GM18517 (cell line): Measurements from ENCODE around the gene METAP1D.

Experiments
- ATAC-seq: cut with Tn5 transposase; IDR thresholded peaks from one replicate; pipeline ENCODE4 v1.9.1; 2021; ENCODE audit warnings: mild to moderate bottlenecking, moderate library complexity; ENCODE audit not compliant: unreplicated experiment

Gene METAP1D

GRCh38 chr2:172090044-172090961 lies 90.5 kb downstream of the METAP1D start:
- no peak for ATAC-seq

DNA sequence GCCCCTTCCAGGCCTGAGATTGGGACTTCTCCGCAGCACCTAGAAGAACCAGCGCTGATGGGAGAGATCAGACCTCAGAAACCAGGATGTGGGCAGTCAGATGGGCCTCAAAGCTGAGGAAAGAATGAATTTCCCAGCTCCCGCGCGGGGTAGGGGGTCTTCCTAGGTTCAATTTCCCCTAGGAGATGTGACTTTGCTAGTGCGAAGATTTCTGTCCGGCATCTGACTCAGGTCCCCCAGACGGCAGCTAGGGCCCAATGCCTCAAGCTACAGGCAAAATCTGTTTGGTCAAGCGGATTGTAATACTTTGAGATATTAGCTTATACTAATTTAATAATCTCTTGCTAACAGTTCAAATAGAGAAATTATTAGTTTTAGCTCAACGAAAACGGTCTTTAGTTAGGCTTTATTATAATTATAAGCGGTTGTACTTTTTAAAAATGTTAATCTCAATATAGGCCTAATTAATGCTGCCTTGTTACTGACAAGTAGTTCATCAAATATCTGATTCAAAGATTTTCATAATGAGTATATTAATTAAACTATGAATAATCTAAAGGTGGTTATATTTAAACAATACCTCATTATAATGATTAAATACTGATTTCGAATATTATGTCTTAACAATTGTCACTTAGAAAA lies 91.4 kb downstream of the METAP1D start:
- no peak for ATAC-seq

GRCh38 chr2:172091761-172092566 lies 92.2 kb downstream of the METAP1D start:
- ATAC-seq, result no peak

DNA sequence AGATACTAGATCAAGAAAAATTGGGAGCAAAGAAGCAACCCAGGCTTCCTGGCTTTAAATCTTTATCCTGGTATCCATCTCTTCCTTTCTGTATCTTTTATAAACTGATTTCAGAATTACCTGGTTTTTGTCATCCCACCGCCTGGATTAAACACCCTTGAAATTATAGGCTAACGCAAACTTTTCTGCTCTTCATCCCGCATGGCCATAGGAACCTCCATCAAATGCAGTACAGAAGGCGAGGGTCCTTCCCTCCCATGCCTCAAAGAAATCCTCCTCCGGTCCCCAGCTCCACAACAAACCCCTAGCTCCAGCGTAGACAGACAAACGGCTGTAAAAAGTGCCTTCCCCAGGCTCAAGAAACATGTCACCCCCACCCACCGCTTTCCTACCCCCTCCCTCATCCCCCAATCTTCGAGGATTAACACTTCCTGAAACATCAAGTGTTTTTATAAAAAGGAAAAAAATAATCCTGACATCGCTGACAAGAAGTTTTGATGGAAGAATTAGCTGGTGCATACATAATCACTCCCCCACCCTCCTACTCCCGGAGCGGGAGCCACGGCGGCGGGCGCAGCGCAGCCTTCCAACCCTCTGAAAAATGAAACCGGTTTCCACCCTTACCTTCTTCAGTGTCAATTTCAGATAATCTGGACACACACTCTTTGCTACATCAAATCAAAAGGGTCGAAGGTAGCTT lies 93.1 kb downstream of the METAP1D start:
- ATAC-seq, result no peak

GRCh38 chr2:172093416-172094293 lies 93.9 kb downstream of the METAP1D start:
- no peak for ATAC-seq

- no peak for ATAC-seq
These were observed 94.8 kb downstream of the METAP1D start for GRCh38 chr2:172094294-172095145.

GRCh38 chr2:172095146-172095904 lies 95.6 kb downstream of the METAP1D start:
- ATAC-seq, result no peak

DNA sequence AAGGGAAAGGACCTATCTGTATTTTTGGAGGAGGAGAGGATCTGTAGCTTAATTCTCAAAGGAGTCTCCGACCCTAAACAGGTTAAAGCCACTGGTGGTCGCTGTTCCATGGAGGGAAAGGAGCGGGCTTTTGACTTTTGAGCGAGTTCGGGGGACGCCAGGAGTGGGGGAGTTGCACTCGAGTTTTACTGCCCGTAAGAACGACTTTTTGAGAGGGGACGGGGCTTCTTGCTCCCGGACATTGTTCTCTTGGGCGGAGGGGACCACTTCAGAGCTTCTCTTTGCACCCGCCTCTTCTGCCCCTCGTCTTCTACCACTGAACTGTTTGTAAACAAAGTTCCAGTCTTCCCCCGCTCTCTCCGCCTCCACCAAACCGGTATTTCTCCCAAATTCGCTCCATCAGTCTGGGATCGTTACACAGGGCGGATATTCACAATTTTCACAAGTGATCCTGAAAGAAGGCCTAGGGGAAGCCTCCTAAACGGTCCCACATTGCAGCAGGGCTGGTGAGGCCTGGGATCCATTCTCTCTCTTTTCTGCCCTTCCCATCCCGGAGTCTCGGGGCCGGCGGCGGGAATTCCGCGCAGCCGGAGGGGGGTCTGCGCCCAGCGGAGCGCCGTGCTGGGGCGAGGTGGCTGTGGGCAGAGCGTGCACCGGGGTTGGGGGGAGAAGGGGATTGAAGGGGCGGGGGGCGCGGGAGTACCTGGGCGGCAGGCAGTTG lies 96.3 kb downstream of the METAP1D start:
- no peak for ATAC-seq

DNA sequence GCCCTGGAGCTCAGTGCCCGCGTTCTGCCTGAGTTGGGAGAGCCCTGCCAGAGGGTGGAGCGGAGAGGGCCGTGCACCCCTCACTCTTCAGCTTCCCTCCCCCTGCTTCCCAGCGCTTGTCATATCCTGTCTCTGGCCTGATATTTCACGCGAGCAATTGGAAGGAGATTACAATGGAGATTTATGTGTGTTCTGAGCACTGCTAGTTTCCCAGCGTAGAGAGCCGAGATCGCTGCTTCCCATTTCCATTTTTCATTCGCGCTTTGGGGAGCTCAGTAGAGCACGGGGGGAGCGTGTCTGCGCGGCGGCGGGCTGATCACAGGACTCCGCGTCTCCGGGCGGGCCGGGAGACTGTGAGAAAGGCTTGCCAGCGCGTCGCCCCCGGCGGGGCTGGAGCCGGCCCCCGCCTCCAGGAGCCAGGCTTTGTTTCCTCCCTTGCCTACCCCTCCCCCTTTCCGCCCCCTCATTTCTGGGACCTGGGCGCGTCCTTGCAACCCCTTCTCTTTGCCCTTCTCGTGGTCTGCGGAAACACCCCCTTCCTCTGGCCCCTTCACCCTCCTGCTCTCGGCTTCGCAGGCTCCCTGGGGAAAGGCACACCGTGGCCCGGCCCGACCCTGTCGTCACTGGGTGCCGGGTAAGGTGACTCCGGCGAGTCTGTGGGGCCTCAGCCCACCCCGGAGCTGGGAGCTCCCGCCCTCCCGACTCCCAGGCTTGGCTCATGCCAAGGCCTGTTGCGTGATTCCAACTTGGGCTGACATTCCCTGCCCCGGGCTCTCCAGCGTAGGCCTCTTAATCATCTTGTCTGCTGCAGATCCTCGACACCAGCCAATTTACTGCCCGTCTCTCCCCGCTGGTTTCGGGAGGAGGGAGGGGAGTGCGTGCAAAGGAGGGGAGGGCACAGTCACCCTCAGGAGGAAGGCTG lies 97.1 kb downstream of the METAP1D start:
- no peak for ATAC-seq

DNA sequence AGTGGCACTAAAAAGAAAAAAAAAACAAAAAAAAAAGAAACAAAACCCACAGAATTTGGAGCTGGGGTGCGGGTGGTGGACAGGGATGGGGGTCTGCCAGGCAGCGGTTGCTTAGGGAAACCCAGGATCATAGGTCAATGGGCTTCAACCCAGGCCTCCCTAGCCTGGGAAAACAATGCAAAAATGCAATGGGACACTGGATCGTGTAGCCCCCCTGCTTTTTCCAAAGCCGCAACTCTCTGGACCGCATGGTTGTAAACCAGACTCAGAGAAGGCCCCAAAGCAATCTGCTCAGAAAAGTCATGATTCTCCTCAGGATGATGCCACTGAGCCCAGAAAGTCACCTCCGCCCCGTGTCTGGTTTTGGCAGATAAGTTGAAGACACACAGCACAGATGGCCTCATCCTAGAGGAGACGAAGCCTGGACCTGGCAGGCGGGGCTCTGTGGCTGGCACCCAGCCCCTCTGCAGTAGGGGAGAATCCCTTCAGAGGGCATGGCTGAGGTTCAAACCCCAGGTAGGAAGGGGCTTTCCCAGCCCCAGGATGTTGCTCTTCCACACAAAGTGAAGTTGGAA lies 97.9 kb downstream of the METAP1D start:
- ATAC-seq, result no peak

DNA sequence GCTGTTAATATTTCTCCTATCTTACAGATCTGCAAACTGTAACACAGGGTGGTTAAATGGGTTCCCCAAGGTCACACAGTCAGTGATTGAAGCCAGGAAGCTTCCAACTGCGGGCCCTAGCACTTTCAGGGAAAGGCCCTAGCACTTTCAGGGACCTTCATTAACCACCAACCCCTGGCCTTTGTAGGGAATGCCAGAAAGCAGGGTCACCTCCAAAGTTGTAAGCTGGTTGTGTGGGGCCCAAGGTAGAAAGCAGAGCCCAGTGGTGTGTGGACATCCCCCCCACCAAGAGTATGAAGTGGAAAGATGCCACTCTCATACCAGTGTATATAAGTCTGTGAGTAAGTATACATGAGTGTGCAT lies 98.5 kb downstream of the METAP1D start:
- no peak for ATAC-seq

DNA sequence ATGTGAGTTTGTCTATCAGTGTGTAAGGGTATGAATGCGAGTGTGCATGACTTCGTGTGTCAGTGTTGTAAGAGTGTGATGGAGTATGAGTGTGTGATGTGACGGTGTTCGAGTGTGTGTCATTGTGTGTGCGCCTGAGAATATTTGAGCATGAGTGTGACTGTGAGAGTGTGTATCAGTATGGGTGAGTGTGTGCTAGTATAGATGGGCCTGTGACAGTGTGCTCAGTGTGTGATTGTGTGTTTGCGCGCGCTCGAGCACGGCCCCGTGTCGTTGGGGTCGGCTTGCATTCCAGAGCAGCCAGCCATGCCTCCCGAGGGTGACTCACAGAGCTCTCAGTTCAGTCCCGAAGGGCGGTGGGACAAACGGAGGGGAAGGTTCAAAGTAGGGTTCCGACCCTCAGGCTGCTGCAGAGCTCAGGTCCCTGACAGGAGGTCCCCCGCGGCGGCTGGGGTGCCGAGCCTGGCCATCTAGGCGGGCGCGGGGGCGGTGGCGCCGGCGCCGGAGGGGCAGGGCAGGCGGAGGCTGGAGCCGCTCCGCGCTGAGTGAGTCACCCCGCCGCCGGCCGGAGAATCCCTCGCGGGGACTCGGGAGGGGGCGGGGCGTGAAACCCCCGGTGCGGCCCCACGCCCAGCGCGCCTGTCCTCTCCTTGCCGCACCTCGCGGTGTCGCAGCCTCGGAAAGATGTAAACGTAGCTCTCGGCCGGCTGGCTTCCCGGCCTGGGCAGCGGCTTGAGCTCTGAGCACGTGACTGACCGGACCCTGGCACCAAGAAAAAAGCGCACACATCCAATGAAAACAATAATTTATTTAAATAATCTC lies 99.1 kb downstream of the METAP1D start:
- no peak for ATAC-seq

- no peak for ATAC-seq
These were observed 99.8 kb downstream of the METAP1D start for GRCh38 chr2:172099472-172100079.

DNA sequence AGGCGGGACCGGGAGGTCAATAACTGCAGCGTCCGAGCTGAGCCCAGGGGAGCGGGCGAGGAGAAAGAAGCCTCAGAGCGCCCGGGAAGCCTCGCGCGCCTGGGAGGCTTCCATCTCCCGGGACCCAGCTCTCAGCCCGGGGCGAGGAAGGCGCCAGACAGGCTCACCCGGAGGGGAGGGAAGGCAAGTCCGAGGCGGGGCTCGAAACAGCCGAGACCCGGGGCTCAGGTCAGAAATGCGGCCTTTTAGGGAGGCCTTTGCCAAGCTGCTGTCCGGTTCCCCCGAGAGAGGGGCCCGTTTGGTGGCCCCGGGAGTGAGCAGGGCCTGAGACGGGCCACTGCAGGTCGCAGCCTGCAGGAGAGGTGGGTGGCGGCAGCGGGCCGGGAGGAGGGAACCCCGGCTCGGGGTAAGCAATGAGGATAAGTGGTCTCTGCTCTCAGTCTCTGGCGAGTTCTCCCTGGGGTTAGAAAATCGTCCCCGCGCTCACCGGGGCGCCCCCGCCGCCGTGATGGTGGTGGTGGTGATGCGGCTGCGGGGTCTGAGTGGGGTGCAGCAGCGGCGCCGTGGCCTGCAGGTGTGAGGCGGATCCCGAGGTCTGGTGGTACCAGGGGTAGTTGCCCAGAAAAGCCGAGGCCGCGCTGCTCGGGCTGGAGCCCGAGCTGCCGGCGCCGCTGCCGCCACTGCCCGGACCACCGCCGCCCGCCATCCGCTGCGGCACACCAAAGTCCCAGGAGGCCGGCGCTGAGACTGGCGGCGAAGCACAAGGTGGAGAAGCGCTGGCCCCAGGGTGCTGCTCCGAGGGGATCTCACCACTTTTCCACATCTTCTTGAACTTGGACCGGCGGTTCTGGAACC lies 100.6 kb downstream of the METAP1D start:
- no peak for ATAC-seq
